H1 (cell line): Measurements from ENCODE around the gene PLA2G4A.

ENCODE experiments used
- EZH2 ChIP-seq: fragments of 200-600 bp; sonication (generic); IDR thresholded peaks from 2 replicates; pipeline ENCODE4 v1.7.1; 2012; ENCODE audit warnings: low read depth, mild to moderate bottlenecking, moderate library complexity, low read length, inconsistent platforms; ENCODE audit not compliant: severe bottlenecking
- NRF1 ChIP-seq: IDR thresholded peaks from 2 replicates; pipeline ENCODE4 v1.6.1; 2011; ENCODE audit warnings: mild to moderate bottlenecking, low read depth, low read length, improper control_type of control experiment
- POLR2A ChIP-seq, 2 experiments: IDR thresholded peaks; 1 replicate in 1 of 2; 2 replicates in 1 of 2; pipeline ENCODE4 v1.6.1; 2011; ENCODE audit warnings: low read depth in 2 of 2, low read length in 2 of 2, mild to moderate bottlenecking in 2 of 2; ENCODE audit errors: control extremely low read depth in 1 of 2
- RAD21 ChIP-seq, 2 experiments: IDR thresholded peaks in 1 of 2; conservative IDR thresholded peaks in 1 of 2; 2 replicates each; pipeline ENCODE4 v1.6.1; 2011; ENCODE audit warnings: low read depth in 2 of 2, low read length in 2 of 2, improper control_type of control experiment in 1 of 2, inconsistent platforms in 1 of 2, mild to moderate bottlenecking in 1 of 2, moderate library complexity in 1 of 2
- RFX5 ChIP-seq: IDR thresholded peaks from 2 replicates; pipeline ENCODE4 v1.6.1; 2011; ENCODE audit warnings: low read depth, low read length, improper control_type of control experiment, borderline replicate concordance
- SUZ12 ChIP-seq: fragments of 200-600 bp; sonication (generic); IDR thresholded peaks from 2 replicates; pipeline ENCODE4 v1.6.1; 2012; ENCODE audit warnings: mild to moderate bottlenecking, inconsistent platforms, low read length, moderate library complexity, mixed read lengths
- TF ChIP-seq, protein P1 (sequence below), 3 experiments: IDR thresholded peaks; 1 replicate in 2 of 3; 2 replicates in 1 of 3; pipeline versions ENCODE4 v1.5.1 to v1.6.1; 2011; ENCODE audit warnings: low read length in 3 of 3, mild to moderate bottlenecking in 3 of 3, inconsistent platforms in 2 of 3, low read depth in 1 of 3, moderate library complexity in 1 of 3; ENCODE audit not compliant: insufficient read depth in 1 of 3; ENCODE audit errors: control extremely low read depth in 1 of 3

- TF ChIP-seq POLR2A (IDR thresholded peaks at IDR 0.05; ENCODE audit: control extremely low read depth in 1 of 2, low read depth in 2 of 2, low read length in 2 of 2) (no peak), RFX5 (no peak), NRF1 (no peak), RAD21 (IDR thresholded peaks at IDR 0.05 in 1 of 2, conservative IDR thresholded peaks at IDR 0.05 in 1 of 2; ENCODE audit: low read depth in 2 of 2, low read length in 2 of 2) (no peak), EZH2 (no peak), SUZ12 (no peak)
- TF ChIP-seq, protein P1, sequence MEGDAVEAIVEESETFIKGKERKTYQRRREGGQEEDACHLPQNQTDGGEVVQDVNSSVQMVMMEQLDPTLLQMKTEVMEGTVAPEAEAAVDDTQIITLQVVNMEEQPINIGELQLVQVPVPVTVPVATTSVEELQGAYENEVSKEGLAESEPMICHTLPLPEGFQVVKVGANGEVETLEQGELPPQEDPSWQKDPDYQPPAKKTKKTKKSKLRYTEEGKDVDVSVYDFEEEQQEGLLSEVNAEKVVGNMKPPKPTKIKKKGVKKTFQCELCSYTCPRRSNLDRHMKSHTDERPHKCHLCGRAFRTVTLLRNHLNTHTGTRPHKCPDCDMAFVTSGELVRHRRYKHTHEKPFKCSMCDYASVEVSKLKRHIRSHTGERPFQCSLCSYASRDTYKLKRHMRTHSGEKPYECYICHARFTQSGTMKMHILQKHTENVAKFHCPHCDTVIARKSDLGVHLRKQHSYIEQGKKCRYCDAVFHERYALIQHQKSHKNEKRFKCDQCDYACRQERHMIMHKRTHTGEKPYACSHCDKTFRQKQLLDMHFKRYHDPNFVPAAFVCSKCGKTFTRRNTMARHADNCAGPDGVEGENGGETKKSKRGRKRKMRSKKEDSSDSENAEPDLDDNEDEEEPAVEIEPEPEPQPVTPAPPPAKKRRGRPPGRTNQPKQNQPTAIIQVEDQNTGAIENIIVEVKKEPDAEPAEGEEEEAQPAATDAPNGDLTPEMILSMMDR (IDR thresholded peaks at IDR 0.05; ENCODE audit: control extremely low read depth in 1 of 3, insufficient read depth in 1 of 3, low read depth in 1 of 3, low read length in 3 of 3): no peak
These were observed 58.5 kb downstream of the PLA2G4A start for GRCh38 chr1:186887203-186887602.
